Right lobe of liver (tissue), 4 donors: Measurements from ENCODE around the gene MKNK1.

Experiments used
- CTCF ChIP-seq, 4 donors: fragments of 200-600 bp in 3 of 4; fragments of 450-650 bp in 1 of 4; IDR thresholded peaks; one replicate each; pipeline versions ENCODE4 v1.5.1 to v1.8.0; 2016 to 2022; ENCODE audit warnings: antibody characterized with exemption in 4 of 4, mild to moderate bottlenecking in 2 of 4
- POLR2A ChIP-seq: fragments of 450-650 bp; IDR thresholded peaks from one replicate; pipeline ENCODE4 v1.6.1; 2017; ENCODE audit warnings: antibody characterized with exemption, mild to moderate bottlenecking
- donor health status: DM: no; HTN: no; CAD: no.
- donor health status: DM: no; HTN: no; CAD: no.
- donor health status: DM: no; HTN: yes; CAD: no.

GRCh38 chr1:46526013-46526690 lies 77.9 kb downstream of the MKNK1 start:
- TF ChIP-seq CTCF (IDR thresholded peaks at IDR 0.05) (no peak), POLR2A (no peak)
